Anterior cingulate cortex (tissue), 58 donors: Measurements from ENCODE around the gene IL6ST.
A peak's percentile ranks its signal among the peaks of the same experiment; 100 is the strongest.

Experiments
- DNase-seq, 58 donors: peaks; one replicate each; lab custom pipeline; 2025; lab: John Stamatoyannopoulos, UW

The IL6ST gene

DNA sequence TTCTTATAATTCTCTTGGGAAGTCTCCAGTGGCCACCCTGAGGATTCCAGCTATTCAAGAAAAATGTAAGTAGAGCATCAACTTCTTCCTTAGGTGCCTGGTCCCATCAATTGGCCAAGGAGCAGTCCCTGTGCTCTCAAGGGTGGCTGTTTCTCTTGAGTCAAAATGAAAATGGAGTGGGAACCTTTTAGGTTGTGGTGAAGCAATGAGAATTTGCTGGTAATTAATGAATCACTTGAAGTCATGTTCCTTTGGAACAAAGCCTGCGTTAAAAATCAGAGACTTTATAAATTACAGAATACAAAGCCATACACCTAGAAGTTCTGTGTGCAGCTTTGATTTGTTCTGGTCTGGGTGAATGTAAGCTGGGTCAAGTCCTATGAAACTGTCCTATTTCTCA lies 94.7 kb downstream of the IL6ST start:
- DNase-seq: no peak

DNA sequence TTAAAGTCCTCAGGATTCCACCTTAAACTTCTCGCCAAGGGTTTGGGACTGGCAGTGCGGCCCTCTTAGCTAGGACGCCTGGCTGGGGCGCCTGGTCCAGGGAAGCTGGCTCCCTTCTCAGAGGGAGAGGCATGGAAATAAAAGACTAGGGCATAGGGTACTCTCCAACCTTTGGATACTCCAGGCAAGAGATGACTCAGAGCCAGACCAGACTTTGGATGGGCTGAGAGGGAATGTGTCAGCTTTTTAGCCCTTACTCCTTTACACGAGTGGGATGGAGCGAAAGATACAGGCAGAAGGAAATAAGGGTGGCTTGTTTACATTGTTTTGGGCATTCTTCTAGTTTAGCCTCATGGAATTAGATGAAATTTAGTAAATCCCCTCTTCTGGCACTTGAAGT lies 95.4 kb downstream of the IL6ST start:
- DNase-seq: no peak

DNA sequence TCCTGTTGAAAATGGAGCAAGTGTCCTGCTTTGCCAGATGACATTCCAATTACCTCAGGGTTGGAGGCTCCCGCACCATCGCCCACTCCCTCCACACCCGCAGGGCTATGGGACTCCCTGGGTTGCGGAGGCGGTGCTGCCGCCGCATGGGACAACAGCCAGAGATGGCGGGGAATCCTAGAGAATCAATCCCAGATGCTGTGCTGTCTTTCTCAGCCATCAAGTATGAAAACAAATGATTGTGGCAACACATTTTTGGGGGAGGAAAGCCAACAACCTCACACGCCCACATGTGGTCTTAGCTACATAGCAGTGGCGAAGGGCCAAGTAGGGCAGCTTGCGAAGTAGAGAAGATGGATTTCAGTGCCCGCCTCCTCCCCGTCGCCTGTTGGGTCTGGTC lies 96.9 kb downstream of the IL6ST start:
- peak in 1 of 58 donors; percentile 7 for DNase-seq

DNA sequence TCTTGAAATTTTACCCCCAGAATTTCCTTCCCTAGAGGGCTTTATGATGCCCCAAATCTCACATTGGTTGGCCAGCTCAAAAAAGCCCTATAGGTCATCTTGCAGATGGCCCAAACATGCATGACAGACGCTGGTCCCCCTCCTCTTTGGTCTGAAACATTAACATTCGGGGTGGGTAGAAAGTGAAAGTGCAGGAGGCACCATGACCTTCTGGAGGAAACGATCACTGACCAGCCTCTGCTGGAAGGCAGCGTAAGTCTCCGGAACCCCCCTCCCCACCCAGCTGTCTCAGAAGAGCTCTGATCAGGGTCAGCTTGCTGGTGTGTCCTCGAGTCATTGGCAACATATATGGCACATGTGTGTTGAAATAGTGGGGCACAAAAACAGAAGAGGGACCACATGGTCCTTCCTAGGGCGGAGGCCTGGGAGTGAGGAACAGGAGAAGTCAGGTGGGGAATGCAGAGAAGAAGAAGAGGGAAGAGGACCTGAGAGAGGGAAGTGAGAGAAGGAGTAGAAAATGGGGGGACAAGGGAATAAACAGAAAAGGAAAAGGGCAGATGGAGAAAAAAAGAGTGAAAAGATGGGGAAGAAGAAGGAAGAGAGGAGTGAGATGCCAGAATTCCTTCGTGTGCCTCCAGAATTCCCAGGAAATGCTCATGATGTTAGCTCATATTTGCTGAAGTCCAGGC lies 97.4 kb downstream of the IL6ST start:
- no peak for DNase-seq

DNA sequence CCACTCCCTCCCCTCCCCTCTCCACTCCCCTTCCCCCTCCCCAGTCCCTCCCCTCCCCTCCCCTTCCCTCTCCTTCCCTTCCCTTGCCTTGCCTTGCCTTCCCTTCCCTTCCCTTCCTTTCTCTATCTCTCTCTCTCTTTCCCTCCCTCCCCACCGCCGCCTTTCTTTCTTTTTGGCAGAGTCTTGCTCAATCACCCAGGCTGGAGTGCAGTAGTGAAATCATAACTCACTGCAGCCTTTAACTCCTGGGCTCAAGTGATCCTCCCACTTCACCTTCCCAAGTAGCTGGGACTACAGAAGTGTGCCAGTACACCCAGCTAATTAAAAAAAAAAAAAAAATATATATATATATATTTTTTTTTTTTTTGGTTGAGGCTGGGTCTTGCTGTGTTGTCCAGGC lies 98.1 kb downstream of the IL6ST start:
- no peak for DNase-seq

DNA sequence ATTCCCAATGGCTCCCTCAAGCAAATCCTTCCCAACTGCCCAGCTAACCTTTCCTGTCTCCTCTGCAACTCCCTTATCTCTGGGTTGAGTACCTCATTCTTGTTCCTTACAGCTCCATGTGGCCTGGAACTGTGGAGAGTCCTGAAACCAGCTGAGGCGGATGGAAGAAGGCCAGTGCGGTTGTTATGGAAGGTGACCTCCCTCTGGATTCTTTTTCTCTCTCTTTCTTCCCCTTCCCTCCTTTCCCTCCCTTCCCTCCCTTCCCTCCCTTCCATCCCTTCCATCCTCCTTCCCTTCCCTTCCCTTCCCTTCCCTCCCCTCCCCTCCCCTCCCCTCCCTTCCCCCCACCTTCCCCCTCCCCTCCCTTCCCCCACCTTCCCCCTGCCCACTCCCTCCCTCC lies 98.5 kb downstream of the IL6ST start:
- DNase-seq: no peak

DNA sequence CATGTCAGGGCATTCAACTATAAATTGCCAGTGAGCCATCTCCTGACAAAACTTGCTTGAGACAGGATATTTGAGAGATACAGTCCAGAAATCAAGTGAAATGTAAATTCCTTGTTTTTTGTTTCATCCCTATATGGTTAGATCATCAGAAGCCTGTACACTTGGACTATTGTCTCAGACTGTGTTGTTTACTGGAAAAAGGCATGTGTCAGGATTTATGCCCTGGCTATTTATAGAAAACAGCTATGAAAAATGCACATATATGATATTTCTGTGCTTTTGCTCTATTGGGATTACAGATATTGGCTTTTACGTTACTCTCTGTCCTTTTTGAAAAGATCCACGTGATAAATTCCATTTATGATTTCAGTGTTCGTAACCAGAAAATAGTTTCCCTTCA lies 99.4 kb downstream of the IL6ST start:
- DNase-seq: no peak

DNA sequence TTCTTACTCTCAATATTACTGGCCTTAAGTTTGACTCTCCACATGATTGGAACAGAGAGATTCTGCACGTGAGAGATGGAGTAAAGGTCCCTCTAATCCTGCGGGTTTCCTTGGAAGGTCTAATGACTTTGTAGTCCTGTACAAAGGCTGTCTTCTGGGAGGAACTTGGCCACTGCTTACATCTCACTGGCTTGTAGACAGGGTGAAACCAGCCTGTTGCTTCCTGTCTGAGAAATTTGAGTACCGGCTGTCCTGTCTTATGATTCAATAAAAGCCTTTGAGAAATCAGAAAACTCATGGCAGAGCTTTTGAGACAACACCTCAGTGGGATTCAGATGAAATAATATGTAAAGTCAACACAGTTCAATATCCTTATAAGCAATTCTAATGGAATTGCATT lies 100.6 kb downstream of the IL6ST start:
- DNase-seq: no peak

DNA sequence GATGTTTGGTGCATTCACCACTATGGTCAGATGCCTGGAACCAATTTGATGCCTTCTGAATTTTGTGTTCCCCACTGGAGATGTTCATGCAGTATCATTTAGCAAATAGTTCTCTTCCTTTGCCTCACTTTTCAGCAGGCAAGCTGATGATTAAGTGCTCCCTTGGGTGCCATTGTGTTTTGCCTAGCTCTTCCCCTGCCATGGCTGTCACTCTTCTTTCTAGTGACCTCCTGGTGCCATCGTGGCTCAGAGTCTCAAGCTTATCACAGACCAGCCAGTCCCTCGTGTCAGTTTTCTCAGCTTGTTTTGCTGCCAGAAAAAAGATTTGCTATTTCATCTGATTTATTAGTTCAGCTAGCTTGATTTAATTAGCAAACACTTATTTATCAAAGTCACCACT lies 102.3 kb downstream of the IL6ST start:
- DNase-seq: no peak

DNA sequence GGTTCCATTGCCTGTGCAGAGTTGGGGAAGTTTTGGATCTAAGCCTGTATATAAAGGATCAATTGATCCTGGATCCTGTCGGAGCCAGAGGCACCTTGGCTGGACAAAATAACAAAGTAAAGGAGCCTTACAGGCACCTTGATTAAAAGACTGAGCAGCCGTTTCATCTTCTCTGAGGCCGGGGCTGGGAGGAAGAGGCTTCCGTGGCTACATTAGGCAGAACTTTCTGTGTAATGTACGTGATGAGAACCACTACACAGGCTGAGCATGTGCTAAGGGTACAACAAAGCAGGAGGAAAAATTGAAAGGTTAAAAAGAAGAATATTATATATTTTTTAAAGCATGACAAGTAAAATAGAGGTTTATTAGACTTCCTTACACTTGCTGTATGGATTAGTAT lies 106.6 kb downstream of the IL6ST start:
- no peak for DNase-seq

DNA sequence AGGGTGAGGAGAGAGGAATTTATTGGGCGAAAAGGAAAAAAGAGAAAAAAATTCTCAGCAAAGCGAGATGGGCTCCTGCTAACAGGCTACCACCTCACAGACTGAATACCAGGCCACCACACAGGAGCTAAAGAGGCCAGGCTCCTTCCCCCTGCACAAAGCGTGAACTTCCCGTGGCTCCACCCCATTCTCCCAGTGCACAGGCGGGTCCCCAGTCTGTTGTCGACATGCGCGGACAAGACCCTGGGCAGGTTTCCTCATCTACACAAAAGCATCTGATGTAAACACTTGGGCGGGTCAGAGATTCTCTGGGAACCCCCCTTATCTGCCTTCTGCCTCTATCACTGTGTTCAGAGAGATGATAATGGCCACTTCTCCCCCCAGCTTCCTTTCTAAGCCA lies 109.4 kb downstream of the IL6ST start:
- DNase-seq: no peak
